Liver (tissue), 9 donors: ENCODE results near the gene ZCCHC17. TPM values are rescaled to one million over a fixed set of nuclear protein-coding genes. Genes with fewer than 3 reads are reported as not detected.

ENCODE experiments used
- DNase-seq: peaks from one replicate; pipeline ENCODE4 v3.0.0-alpha.2; 2017; ENCODE audit warnings: low spot score
- H3K27ac ChIP-seq, 2 donors: one replicate each; pipeline ENCODE4 v1.7.0; 2013; ENCODE audit warnings: inconsistent platforms in 2 of 2, low read length in 2 of 2, control low read depth in 1 of 2, low read depth in 1 of 2, mild to moderate bottlenecking in 1 of 2
- H3K27me3 ChIP-seq, 4 donors: one replicate each; pipeline versions ENCODE4 v1.6.1 to v1.7.0; 2013; ENCODE audit warnings: low read length in 3 of 4, inconsistent platforms in 1 of 4, mild to moderate bottlenecking in 1 of 4, moderate library complexity in 1 of 4; ENCODE audit not compliant: control insufficient read depth in 4 of 4, insufficient read depth in 4 of 4
- H3K36me3 ChIP-seq, 4 donors: one replicate each; pipeline versions ENCODE4 v1.6.1 to v1.7.0; 2013; ENCODE audit warnings: low read length in 3 of 4, mild to moderate bottlenecking in 3 of 4, low read depth in 1 of 4, moderate library complexity in 1 of 4; ENCODE audit not compliant: control insufficient read depth in 4 of 4, insufficient read depth in 3 of 4
- H3K4me1 ChIP-seq, 4 donors: one replicate each; pipeline versions ENCODE4 v1.6.1 to v1.7.0; 2013; ENCODE audit warnings: low read length in 3 of 4, mild to moderate bottlenecking in 3 of 4, moderate library complexity in 1 of 4; ENCODE audit not compliant: control insufficient read depth in 4 of 4, insufficient read depth in 4 of 4
- H3K4me3 ChIP-seq, 3 donors: one replicate each; pipeline versions ENCODE4 v1.6.1 to v1.7.0; 2013; ENCODE audit warnings: low read length in 3 of 3, control low read depth in 1 of 3, low read depth in 1 of 3, mild to moderate bottlenecking in 1 of 3
- H3K9ac ChIP-seq, 2 donors: one replicate each; pipeline ENCODE4 v1.7.0; 2013; ENCODE audit warnings: low read length in 2 of 2, mild to moderate bottlenecking in 2 of 2, moderate library complexity in 2 of 2, control low read depth in 1 of 2, low read depth in 1 of 2
- H3K9me3 ChIP-seq, 4 donors: one replicate each; pipeline versions ENCODE4 v1.6.1 to v1.7.0; 2013; ENCODE audit warnings: low read length in 3 of 4; ENCODE audit not compliant: control insufficient read depth in 4 of 4
- ATF3 ChIP-seq: IDR thresholded peaks from 2 replicates; pipeline ENCODE4 v1.6.1; 2016; ENCODE audit warnings: antibody characterized with exemption
- CTCF ChIP-seq: fragments of 150-350 bp; IDR thresholded peaks from 2 replicates; pipeline ENCODE4 v1.5.1; 2017; ENCODE audit warnings: improper control_type of control experiment, low read depth, low read length; ENCODE audit not compliant: missing input control
- EGR1 ChIP-seq, 2 donors: IDR thresholded peaks; 2 replicates each; pipeline ENCODE4 v1.6.1; 2016 to 2018; ENCODE audit warnings: antibody characterized with exemption in 2 of 2, low read depth in 2 of 2
- FOXA1 ChIP-seq: IDR thresholded peaks from 2 replicates; pipeline ENCODE4 v1.6.1; 2016; ENCODE audit warnings: antibody characterized with exemption
- FOXA2 ChIP-seq: IDR thresholded peaks from 2 replicates; pipeline ENCODE4 v1.6.1; 2016; ENCODE audit warnings: antibody characterized with exemption
- GABPA ChIP-seq, 2 donors: IDR thresholded peaks in 1 of 2; conservative IDR thresholded peaks in 1 of 2; 2 replicates each; pipeline ENCODE4 v1.6.1; 2016; ENCODE audit warnings: antibody characterized with exemption in 2 of 2, mild to moderate bottlenecking in 1 of 2, moderate library complexity in 1 of 2
- HNF4A ChIP-seq, 2 donors: conservative IDR thresholded peaks; 2 replicates each; pipeline ENCODE4 v1.6.1; 2016; ENCODE audit warnings: antibody characterized with exemption in 2 of 2, mild to moderate bottlenecking in 2 of 2
- MAX ChIP-seq: IDR thresholded peaks from 2 replicates; pipeline ENCODE4 v1.6.1; 2016; ENCODE audit warnings: antibody characterized with exemption
- NR2F2 ChIP-seq: IDR thresholded peaks from 2 replicates; pipeline ENCODE4 v1.6.1; 2016; ENCODE audit warnings: antibody characterized with exemption
- RAD21 ChIP-seq, 2 donors: IDR thresholded peaks; 2 replicates each; pipeline ENCODE4 v1.6.1; 2016; ENCODE audit warnings: antibody characterized with exemption in 2 of 2, mild to moderate bottlenecking in 2 of 2
- REST ChIP-seq: IDR thresholded peaks from 2 replicates; pipeline ENCODE4 v1.6.1; 2016; ENCODE audit warnings: antibody characterized with exemption, mild to moderate bottlenecking
- RXRA ChIP-seq, 2 donors: IDR thresholded peaks; 2 replicates each; pipeline ENCODE4 v1.6.1; 2017 to 2018; ENCODE audit warnings: antibody characterized with exemption in 2 of 2, mild to moderate bottlenecking in 1 of 2
- TAF1 ChIP-seq: conservative IDR thresholded peaks from 2 replicates; pipeline ENCODE4 v1.6.1; 2016; ENCODE audit warnings: antibody characterized with exemption, mild to moderate bottlenecking
- ZBTB33 ChIP-seq: IDR thresholded peaks from 2 replicates; pipeline ENCODE4 v1.6.1; 2016; ENCODE audit warnings: antibody characterized with exemption
- WGBS: extraction: QIAGEN DNeasy Blood & Tissue Kit; methylation state at CpG from one replicate; pipeline ENCODE4 v1.1.7; 2013; 5-methylcytosine and 5-hydroxymethylcytosine counted together
- polyA plus RNA-seq, 2 donors: library from polyadenylated mRNA; stranded (reverse) in 1 of 2; unstranded in 1 of 2; fragments of 200-250 nt in 1 of 2; fragments of >200 nt in 1 of 2; fragmentation: Nextera tagmentation in 1 of 2; extraction: Ambion mirVana in 1 of 2; gene quantifications; one replicate each; pipeline versions ENCODE4 v1.2.1 to v1.2.3, GENCODE V29; 2013 to 2015
- total RNA-seq, 2 donors: library from RNA; depleted of rRNA; stranded (reverse); fragments of >200 nt; gene quantifications; one replicate each; pipeline ENCODE4 v1.2.3, GENCODE V29; 2014
- donor health status: healthy.
- donor health status: healthy.
- donor health status: healthy.
- donor health status: healthy.
- donor health status: healthy.

The ZCCHC17 gene
- total and polyA plus RNA-seq, 4 donors = 7.4 to 15.1 (median 9.2) TPM

GRCh38 chr1:31299365-31299764 lies 2.5 kb downstream of the ZCCHC17 start:
- Histone ChIP-seq H3K27ac (no peak overlapping the region), H3K4me1 (peaks cover 3 to 24% (median 16%) of the 10 kb centered on the region in 4 donors), H3K4me3 (no peak overlapping the region), H3K9ac (no peak overlapping the region), H3K27me3 (no peaks in the 10 kb centered on the region), H3K36me3 (no peaks in the 10 kb centered on the region), H3K9me3 (no peaks in the 10 kb centered on the region)
- no peak for DNase-seq
- 100% methylated on average over 1 of the region's 1 CpG for WGBS
- TF ChIP-seq GABPA (IDR thresholded peaks at IDR 0.05 in 1 of 2, conservative IDR thresholded peaks at IDR 0.05 in 1 of 2) (no peak), HNF4A (conservative IDR thresholded peaks at IDR 0.05) (no peak), ZBTB33 (no peak), CTCF (no peak), NR2F2 (no peak), EGR1 (IDR thresholded peaks at IDR 0.05; ENCODE audit: low read depth in 2 of 2) (no peak), REST (no peak), FOXA1 (no peak), RAD21 (IDR thresholded peaks at IDR 0.05) (no peak), RXRA (IDR thresholded peaks at IDR 0.05) (no peak), TAF1 (no peak)

- H3K27me3 ChIP-seq = no peaks in the 10 kb centered on the region
- H3K4me3 ChIP-seq = no peak overlapping the region
- DNase-seq = no peak
- WGBS = 92% methylated on average over 3 of the region's 3 CpGs
- H3K36me3 ChIP-seq = peaks cover 0 to 3% (median 0%) of the 10 kb centered on the region in 4 donors
- H3K9ac ChIP-seq = no peak overlapping the region
- no peaks in the 10 kb centered on the region for H3K9me3 ChIP-seq
- H3K27ac ChIP-seq = no peak overlapping the region
- peaks cover 3 to 20% (median 16%) of the 10 kb centered on the region in 4 donors for H3K4me1 ChIP-seq
- TF ChIP-seq FOXA1 (no peak), ATF3 (no peak), MAX (no peak), FOXA2 (no peak), ZBTB33 (no peak), HNF4A (conservative IDR thresholded peaks at IDR 0.05) (no peak), RAD21 (IDR thresholded peaks at IDR 0.05) (no peak)
Observed at GRCh38 chr1:31300193-31300592, 3.4 kb downstream of the ZCCHC17 start.
